K562 (cell line): Measurements from ENCODE around the gene NAV2.

Experiments used
- CTCFL ChIP-seq: IDR thresholded peaks from 2 replicates; pipeline ENCODE4 v1.6.1; 2011; ENCODE audit warnings: borderline replicate concordance, low read depth, mild to moderate bottlenecking, moderate library complexity, low read length; ENCODE audit not compliant: insufficient read depth, poor library complexity, severe bottlenecking
- E2F3 ChIP-seq: fragments of 250-450 bp; sonication (Bioruptor Pico); IDR thresholded peaks from 2 replicates; pipeline ENCODE4 v1.4.0; 2020; ENCODE audit warnings: mild to moderate bottlenecking
- HEY1 ChIP-seq: fragments of 250-450 bp; sonication (Bioruptor Pico); IDR thresholded peaks from 2 replicates; pipeline ENCODE4 v1.5.0; 2020; ENCODE audit warnings: mild to moderate bottlenecking, moderate library complexity, borderline replicate concordance
- PHB2 ChIP-seq: fragments of 450-650 bp; IDR thresholded peaks from 2 replicates; pipeline ENCODE4 v1.6.1; 2017; ENCODE audit warnings: low read depth
- SP1 ChIP-seq: sonication (generic); formaldehyde crosslinking; IDR thresholded peaks from 2 replicates; pipeline ENCODE4 v1.8.1; 2022; ENCODE audit warnings: mild to moderate bottlenecking, missing genetic modification reagents
- ZEB2 ChIP-seq: fragments of 450-650 bp; IDR thresholded peaks from 2 replicates; pipeline ENCODE4 v1.6.1; 2016

DNA sequence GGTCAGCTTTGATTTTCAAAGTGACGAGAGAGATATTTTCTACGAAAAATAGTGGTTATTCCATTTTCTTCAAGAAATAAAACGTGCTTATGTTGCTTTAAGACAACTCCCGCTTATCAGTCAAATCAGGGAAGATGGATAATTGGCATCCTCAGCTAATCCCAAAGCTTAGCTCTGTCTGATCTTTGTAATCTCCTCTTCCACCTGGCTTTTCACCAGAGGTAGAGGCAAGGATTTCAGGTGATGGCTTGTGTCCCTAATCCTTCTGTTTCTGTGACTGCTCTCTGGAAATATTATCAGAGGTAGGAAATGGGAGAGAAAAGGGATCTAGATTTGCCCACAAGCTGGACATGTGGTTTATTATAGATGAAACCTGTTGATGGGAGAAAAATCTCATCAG lies 368.7 kb downstream of the NAV2 start:
- no peak for TF ChIP-seq HEY1 (CRISPR knock-in tag)
- no peak for TF ChIP-seq E2F3 (CRISPR knock-in tag)
- TF ChIP-seq ZEB2, result no peak
- no peak for TF ChIP-seq PHB2
- no peak for TF ChIP-seq CTCFL
- no peak for TF ChIP-seq SP1
